GM19035 (cell line): ENCODE measurements around the gene SHKBP1.
"Not testable (repeated sequence)": the region's sequence is repeated elsewhere in the genome, so short reads cannot be mapped to it uniquely, and the experiment has no call there.

Experiments
- ATAC-seq: cut with Tn5 transposase; IDR thresholded peaks from one replicate; pipeline ENCODE4 v1.9.1; 2021; ENCODE audit not compliant: unreplicated experiment

The SHKBP1 gene

GRCh38 chr19:40612831-40613689, 36.4 kb downstream of the SHKBP1 start:
- no peak for ATAC-seq

GRCh38 chr19:40613690-40614621, 37.3 kb downstream of the SHKBP1 start:
- ATAC-seq = peak; percentile 51

- ATAC-seq = no peak
These were observed 38.1 kb downstream of the SHKBP1 start for GRCh38 chr19:40614622-40615411.

GRCh38 chr19:40616178-40616577, 39.5 kb downstream of the SHKBP1 start:
- no peak for ATAC-seq

GRCh38 chr19:40616941-40617340, 40.3 kb downstream of the SHKBP1 start:
- no peak for ATAC-seq

- no peak for ATAC-seq
These were observed 41.3 kb downstream of the SHKBP1 start for GRCh38 chr19:40617961-40618360.

- no peak for ATAC-seq
These were observed 42.9 kb downstream of the SHKBP1 start for GRCh38 chr19:40619333-40620160.

- ATAC-seq = no peak
These were observed 43.5 kb downstream of the SHKBP1 start for GRCh38 chr19:40620161-40620485.

- ATAC-seq = no peak
These were observed 44.6 kb downstream of the SHKBP1 start for GRCh38 chr19:40621283-40621682.

GRCh38 chr19:40621966-40622772, 45.5 kb downstream of the SHKBP1 start:
- no peak for ATAC-seq

- no peak for ATAC-seq
These were observed 46.1 kb downstream of the SHKBP1 start for GRCh38 chr19:40622773-40623075.

GRCh38 chr19:40623403-40624251, 47.0 kb downstream of the SHKBP1 start:
- no peak for ATAC-seq

- not testable (repeated sequence) for ATAC-seq
These were observed 47.9 kb downstream of the SHKBP1 start for GRCh38 chr19:40624369-40625153.

- ATAC-seq = no peak
These were observed 48.9 kb downstream of the SHKBP1 start for GRCh38 chr19:40625406-40626120.

GRCh38 chr19:40626918-40627317, 50.2 kb downstream of the SHKBP1 start:
- no peak for ATAC-seq

- ATAC-seq = no peak
These were observed 51.0 kb downstream of the SHKBP1 start for GRCh38 chr19:40627486-40628279.

GRCh38 chr19:40629346-40629745, 52.7 kb downstream of the SHKBP1 start:
- no peak for ATAC-seq
